Middle frontal gyrus (tissue), 1 donor: Measurements from ENCODE around the gene SMIM35.

Experiments
- DNase-seq: peaks from one replicate; pipeline ENCODE4 v3.0.0-alpha.2; 2015; ENCODE audit warnings: low spot score; ENCODE audit errors: extremely low spot score

The SMIM35 gene

DNA sequence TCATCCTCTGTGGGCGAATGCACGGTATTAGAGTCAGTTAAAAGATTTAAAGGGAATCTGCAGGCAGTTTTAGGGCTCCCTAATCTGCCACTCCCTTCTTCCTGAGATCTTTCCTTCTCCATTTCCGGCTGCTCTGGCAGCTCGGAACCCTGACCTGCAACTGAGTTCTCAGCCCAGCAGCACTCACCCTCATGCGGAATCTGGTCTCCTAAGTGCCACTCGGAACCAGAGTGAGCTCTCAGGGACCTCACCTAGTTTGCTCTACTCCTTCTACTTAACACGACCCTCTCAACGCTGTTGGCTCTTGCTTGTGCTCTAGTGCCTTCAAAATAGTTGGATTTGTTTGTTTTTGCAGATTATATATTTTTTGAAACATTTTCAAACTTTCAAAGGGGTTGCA is 119.9 kb downstream of the SMIM35 start:
- no peak for DNase-seq

DNA sequence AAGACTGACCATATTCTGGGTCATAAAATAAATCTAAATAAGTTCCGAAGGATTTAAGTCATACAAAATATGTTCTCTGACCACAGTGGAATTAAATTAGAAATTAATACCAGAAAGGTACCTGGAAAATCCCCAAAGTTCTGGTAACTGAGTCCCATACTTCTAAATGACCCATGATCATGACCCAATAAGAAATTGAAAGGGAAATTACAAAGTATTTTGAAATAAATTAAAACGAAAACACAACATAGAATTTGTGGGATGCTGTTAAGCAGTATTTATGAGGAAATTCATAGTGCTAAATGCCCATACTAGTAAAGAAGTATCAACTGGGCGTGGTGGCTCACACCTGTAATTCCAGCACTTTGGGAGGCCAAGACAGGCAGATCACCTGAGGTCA is 123.9 kb downstream of the SMIM35 start:
- no peak for DNase-seq

DNA sequence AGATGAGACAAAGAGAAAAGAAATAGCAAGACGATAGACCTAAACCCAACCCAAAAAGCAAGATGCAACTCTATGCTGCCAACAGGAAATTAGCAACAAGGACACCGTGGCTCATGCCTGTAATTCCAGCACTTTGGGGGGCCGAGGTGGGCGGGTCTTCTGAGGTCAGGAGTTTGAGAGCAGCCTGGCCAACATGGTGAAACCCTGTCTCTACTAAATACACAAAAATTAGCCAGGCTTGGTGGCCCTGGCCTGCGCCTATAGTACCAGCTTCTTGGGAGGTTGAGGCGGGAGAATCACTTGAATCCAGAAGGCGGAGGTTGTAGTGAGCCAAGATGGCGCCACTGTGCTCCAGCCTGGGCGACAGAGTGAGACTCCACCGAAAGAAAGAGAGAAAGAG is 124.9 kb downstream of the SMIM35 start:
- no peak for DNase-seq

DNA sequence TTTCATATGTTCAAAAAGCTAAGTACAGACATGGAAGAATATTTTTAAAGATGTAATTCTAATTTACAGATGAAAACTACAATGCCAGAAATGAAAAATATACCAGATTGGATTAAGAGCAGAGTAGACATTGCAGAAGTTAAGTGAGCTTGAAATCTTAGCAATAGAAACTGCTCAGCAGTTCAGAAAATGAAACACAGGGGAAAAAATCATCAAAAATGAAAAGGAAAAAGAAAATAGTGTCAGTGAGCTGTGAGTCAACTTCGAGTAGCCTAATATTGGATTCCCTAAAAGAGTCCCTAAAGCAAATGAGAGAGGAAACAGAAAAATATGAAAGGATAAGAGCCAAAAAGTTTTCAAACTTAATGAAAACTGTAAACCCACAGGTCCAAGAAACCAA is 126.4 kb downstream of the SMIM35 start:
- DNase-seq = no peak

DNA sequence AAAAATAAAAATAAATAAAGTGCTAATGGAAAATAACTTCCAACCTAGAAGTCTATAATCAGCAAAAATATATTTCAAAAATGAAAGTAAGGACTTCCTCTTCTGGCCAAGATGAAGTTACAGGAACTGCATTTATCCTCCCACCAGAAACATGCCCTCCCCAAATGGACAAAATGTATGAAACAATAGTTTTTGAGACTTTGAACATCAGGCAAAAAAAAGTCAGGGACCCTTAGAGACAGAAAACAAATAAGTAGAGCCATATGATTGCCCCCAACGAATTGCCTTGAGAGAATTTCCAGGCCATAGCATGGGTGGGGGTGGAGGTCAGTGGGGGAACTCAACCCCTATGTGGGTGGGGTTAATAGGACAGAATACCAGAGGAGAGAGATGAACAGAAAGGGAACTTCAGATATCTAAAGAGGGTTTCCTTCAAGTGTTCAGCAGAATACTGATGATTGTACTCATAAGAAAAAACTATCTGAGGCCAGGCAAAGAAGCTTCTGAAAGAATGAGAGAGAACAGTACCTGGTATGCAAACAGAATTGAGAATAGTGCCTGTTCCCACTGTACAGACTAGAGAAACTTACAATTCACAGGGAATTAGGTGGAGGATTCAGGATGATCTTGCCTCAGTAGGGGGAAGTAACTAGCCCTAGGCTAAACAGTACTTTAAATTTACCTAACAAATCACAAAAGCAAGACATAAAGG is 127.2 kb downstream of the SMIM35 start:
- DNase-seq = no peak

DNA sequence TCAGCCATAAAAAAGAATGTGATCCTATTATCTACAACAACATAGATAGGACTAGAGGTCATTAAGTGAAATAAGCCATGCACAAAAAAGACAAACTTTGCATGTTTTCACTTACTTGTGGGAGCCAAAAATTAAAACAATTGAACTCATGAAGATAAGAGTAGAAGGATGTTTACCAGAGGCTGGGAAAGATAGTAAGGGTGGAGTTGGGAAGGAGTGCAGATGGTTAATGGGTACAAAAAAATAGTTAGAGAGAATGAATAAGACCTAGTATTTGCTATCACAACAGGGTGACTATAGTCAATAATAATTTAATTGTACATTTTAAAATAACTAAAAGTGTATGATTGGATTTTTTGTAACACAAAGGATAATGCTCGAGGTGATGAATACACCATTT is 127.8 kb downstream of the SMIM35 start:
- no peak for DNase-seq
